Measurements from ENCODE around the gene NUDT14. TPM values are rescaled to one million over a fixed set of nuclear protein-coding genes. Genes with fewer than 3 reads are reported as not detected.

NUDT14 gene
- total RNA-seq, 1 donor from 2014 or later: 39.1 TPM

- DNase-seq (ENCODE audit: extremely low spot score, unreplicated experiment): no peak
- Mint-ChIP-seq H3K27me3 (ENCODE audit: unreplicated experiment) (no peaks in the 10 kb centered on the region), H3K4me1 (ENCODE audit: unreplicated experiment) (peaks cover 25% of the 10 kb centered on the region), H3K36me3 (ENCODE audit: unreplicated experiment) (no peaks in the 10 kb centered on the region), H3K9me3 (ENCODE audit: unreplicated experiment) (no peaks in the 10 kb centered on the region), H3K27ac (ENCODE audit: unreplicated experiment) (no peak overlapping the region), H3K4me3 (ENCODE audit: unreplicated experiment) (no peak overlapping the region)
- TF ChIP-seq CTCF (IDR thresholded peaks at IDR 0.05): no peak
These were observed 16.1 kb upstream of the NUDT14 start for GRCh38 chr14:105197211-105197641.

- H3K36me3 Mint-ChIP-seq (ENCODE audit: unreplicated experiment): no peaks in the 10 kb centered on the region
These were observed 15.3 kb upstream of the NUDT14 start for GRCh38 chr14:105196265-105196960.

GRCh38 chr14:105195522-105196264 lies 14.6 kb upstream of the NUDT14 start:
- Mint-ChIP-seq H3K4me3 (ENCODE audit: unreplicated experiment) (no peak overlapping the region), H3K36me3 (ENCODE audit: unreplicated experiment) (no peaks in the 10 kb centered on the region), H3K4me1 (ENCODE audit: unreplicated experiment) (peaks cover 25% of the 10 kb centered on the region), H3K9me3 (ENCODE audit: unreplicated experiment) (no peaks in the 10 kb centered on the region), H3K27me3 (ENCODE audit: unreplicated experiment) (no peaks in the 10 kb centered on the region), H3K27ac (ENCODE audit: unreplicated experiment) (no peak overlapping the region)
- TF ChIP-seq CTCF (IDR thresholded peaks at IDR 0.05): no peak
- no peak for DNase-seq (ENCODE audit: extremely low spot score, unreplicated experiment)

More at GRCh38 chr14:105196265-105196960, 15.3 kb upstream of the NUDT14 start:
- Mint-ChIP-seq H3K4me1 (ENCODE audit: unreplicated experiment) (peaks cover 25% of the 10 kb centered on the region), H3K27ac (ENCODE audit: unreplicated experiment) (no peak overlapping the region), H3K9me3 (ENCODE audit: unreplicated experiment) (no peaks in the 10 kb centered on the region), H3K4me3 (ENCODE audit: unreplicated experiment) (no peak overlapping the region), H3K27me3 (ENCODE audit: unreplicated experiment) (no peaks in the 10 kb centered on the region)
- no peak for TF ChIP-seq CTCF (IDR thresholded peaks at IDR 0.05)
- DNase-seq (ENCODE audit: extremely low spot score, unreplicated experiment): no peak

- TF ChIP-seq CTCF (IDR thresholded peaks at IDR 0.05): no peak
- DNase-seq (ENCODE audit: extremely low spot score, unreplicated experiment): no peak
- Mint-ChIP-seq H3K27ac (ENCODE audit: unreplicated experiment) (no peak overlapping the region), H3K27me3 (ENCODE audit: unreplicated experiment) (no peaks in the 10 kb centered on the region), H3K4me3 (ENCODE audit: unreplicated experiment) (no peak overlapping the region), H3K36me3 (ENCODE audit: unreplicated experiment) (no peaks in the 10 kb centered on the region), H3K4me1 (ENCODE audit: unreplicated experiment) (peaks cover 25% of the 10 kb centered on the region), H3K9me3 (ENCODE audit: unreplicated experiment) (no peaks in the 10 kb centered on the region)
These were observed 13.9 kb upstream of the NUDT14 start for GRCh38 chr14:105195051-105195450.
